ENCODE results near the gene MYH9. TPM values are rescaled to one million over a fixed set of nuclear protein-coding genes. Genes with fewer than 3 reads are reported as not detected.
"Not testable (repeated sequence)": the region's sequence is repeated elsewhere in the genome, so short reads cannot be mapped to it uniquely, and the experiment has no call there.

Gene MYH9
- total RNA-seq, 1 donor from 2014 or later: 633 TPM

DNA sequence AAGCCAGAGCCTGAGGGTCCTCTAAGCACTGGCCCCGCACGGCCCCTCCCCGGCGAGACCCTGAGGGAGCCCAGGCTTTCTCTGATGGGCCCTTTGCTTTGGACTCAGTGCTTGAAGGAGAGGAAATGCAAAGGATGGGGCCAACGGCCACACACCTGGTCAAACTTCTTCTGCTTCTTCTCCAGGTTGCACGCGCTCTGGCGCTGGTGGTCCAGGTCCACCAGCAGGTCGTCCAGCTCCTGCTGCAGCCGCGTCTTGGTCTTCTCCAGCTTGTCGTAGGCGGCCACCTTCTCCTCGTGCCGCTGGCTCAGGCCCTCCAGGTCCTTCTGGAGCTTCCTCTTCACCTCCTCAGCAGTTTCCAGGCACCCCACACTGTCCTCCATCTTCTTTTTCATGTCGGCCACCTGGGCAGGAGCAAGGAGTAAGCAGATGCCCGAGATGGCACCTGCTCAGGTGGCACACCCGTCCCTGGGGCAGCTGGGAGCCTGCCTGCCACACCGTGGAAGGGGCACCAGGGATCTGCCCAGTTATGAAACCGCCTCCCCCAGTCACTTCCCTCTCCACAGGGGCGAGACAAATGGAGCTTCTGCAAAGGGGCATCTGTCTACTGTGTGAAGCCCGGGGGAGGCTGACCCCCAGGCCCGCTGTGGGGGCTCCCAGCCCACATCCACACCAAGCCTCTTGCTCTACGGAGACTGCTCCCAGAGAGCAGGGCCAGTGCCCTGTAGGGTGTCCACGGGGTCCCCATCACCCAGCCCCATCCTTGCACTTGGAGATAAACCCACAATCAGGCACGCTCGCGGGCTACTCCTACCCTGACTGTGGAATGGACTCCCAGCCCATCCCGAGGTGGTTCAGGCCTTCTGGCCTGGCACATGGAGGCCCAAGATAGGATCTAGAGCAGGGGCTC is 95.7 kb downstream of the MYH9 start:
- H3K27ac Mint-ChIP-seq: peak overlapping the region; percentile 13
- intact Hi-C loops (cut with micrococcal nuclease): no loop called here

DNA sequence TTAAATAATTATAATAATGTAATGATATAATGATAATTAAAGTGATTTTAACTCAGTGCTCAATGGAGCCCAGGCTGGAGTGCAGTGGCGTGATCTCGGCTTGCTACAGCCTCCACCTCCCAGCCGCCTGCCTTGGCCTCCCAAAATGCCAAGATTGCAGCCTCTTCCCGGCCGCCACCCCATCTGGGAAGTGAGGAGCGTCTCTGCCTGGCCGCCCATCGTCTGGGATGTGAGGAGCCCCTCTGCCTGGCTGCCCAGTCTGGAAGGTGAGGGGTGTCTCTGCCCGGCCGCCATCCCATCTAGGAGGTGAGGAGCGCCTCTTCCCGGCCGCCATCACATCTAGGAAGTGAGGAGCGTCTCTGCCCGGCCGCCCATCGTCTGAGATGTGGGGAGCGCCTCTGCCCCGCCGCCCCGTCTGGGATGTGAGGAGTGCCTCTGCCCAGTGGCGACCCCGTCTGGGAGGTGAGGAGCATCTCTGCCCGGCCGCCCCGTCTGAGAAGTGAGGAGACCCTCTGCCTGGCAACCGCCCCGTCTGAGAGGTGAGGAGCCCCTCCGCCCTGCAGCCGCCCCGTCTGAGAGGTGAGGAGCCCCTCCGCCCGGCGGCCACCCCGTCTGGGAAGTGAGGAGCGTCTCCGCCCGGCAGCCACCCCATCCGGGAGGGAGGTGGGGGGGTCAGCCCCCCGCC is 97.2 kb downstream of the MYH9 start:
- H3K27me3 Mint-ChIP-seq: not testable (repeated sequence)
- H3K36me3 Mint-ChIP-seq (ENCODE audit: low read depth): peaks cover 82% of the 10 kb centered on the region

More for the DNA sequence above, 95.7 kb downstream of the MYH9 start:
- no peaks in the 10 kb centered on the region for H3K27me3 Mint-ChIP-seq
- no peaks in the 10 kb centered on the region for H3K9me3 Mint-ChIP-seq
- no peak for DNase-seq
- H3K4me1 Mint-ChIP-seq: peaks cover 24% of the 10 kb centered on the region
- peaks cover 82% of the 10 kb centered on the region for H3K36me3 Mint-ChIP-seq (ENCODE audit: low read depth)
- H3K4me3 Mint-ChIP-seq: peak overlapping the region; percentile 26

DNA sequence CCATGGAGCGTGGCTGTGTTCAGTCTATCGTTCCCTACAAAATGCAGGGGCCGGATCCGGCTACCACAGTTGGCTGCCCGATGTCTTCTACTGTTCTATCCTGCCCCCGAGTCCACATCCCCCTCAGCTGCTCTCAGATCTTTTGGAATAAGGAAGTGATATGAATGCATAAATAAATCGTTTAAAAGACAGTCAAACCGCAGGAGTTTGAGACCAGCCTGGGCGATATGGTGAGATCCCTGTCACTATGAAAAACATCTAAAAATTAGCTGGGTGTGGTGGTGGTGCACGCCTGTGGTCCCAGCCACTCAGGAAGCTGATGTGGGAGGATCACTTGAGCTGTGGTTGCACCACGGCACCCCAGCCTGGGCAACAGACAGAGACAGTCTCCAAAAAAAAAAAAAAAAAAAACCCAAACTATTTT is 97.8 kb downstream of the MYH9 start:
- intact Hi-C loops (cut with micrococcal nuclease); H3K27me3 Mint-ChIP-seq; H3K9me3 Mint-ChIP-seq: not testable (repeated sequence)
- DNase-seq: peak; percentile 87
- H3K27ac Mint-ChIP-seq: peak overlapping the region; percentile 63
- H3K36me3 Mint-ChIP-seq (ENCODE audit: low read depth): peaks cover 80% of the 10 kb centered on the region
- peaks cover 25% of the 10 kb centered on the region for H3K4me1 Mint-ChIP-seq
- H3K4me3 Mint-ChIP-seq: peak overlapping the region; percentile 48

More for the DNA sequence above, 97.2 kb downstream of the MYH9 start:
- H3K9me3 Mint-ChIP-seq; H3K4me3 Mint-ChIP-seq; DNase-seq; H3K27ac Mint-ChIP-seq; intact Hi-C loops (cut with micrococcal nuclease): not testable (repeated sequence)
- H3K4me1 Mint-ChIP-seq: peaks cover 26% of the 10 kb centered on the region

DNA sequence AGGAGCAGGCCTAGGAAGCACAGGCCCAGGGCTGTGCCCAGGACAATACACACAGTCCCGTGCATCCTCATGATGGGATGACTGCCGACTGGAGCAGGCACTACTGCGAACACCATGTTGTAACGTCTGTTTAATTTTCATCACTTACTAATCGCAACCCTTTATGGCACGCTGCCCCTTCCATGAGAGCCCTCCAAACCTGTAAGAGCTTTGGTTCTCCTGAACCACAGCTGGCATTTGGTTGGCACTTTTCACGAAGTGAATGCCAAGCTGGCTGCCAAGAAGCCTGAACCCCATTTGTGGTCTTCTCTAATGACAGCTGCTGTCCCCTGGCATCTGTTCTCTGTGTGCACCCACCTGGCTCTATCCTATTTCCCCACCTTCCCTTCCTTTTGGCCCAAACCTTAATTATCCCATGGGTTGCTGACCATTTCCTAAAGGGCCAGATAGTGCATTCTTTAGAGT is 98.3 kb downstream of the MYH9 start:
- no peak for DNase-seq
- intact Hi-C loops (cut with micrococcal nuclease): no loop called here
- H3K4me1 Mint-ChIP-seq: peaks cover 25% of the 10 kb centered on the region
- peak overlapping the region; percentile 63 for H3K27ac Mint-ChIP-seq
- H3K27me3 Mint-ChIP-seq: no peaks in the 10 kb centered on the region
- peaks cover 80% of the 10 kb centered on the region for H3K36me3 Mint-ChIP-seq (ENCODE audit: low read depth)
- peak overlapping the region; percentile 48 for H3K4me3 Mint-ChIP-seq
- no peaks in the 10 kb centered on the region for H3K9me3 Mint-ChIP-seq

DNA sequence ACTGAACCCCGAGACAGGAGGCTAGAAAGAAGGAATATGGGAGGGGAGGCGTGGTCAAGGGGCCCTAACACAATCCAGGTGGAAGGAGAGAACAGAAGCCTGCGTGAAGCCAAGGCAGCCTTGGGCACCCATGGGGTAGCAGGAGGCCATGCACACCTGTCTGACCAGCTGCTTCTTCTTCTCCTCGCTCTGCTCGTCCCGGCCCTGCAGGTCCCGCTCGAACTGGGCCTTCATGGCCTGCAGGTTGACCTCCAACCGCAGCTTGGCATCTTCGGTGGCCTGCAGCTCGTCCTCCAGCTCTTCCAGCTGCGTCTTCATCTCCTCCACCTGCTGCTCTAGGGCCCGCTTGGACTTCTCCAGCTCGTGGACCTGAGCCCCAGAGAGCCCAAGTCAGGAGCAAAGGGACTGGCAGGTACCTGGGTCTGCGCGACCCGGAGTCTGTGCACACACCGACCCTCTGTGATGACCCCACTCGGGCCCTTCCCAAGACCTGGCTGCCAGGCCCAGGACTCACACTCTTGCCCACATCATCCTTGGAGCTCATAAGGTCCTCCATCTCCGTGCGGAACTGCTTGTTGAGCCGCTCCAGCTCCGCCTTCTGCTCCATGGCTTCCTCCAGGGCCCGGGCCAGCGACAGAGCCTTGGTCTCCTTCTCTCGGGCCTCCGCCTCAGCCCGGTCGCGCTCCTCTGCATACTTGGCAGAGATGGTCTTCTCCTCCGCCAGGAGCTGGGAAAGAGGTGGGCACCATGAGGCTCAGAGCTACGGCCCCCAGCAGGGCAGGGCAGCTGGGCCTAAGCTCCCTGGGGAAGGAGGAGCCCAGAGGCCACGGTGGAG is 99.0 kb downstream of the MYH9 start:
- H3K9me3 Mint-ChIP-seq: no peaks in the 10 kb centered on the region
- no peaks in the 10 kb centered on the region for H3K27me3 Mint-ChIP-seq
- no peak overlapping the region for H3K27ac Mint-ChIP-seq
- H3K36me3 Mint-ChIP-seq (ENCODE audit: low read depth): peaks cover 77% of the 10 kb centered on the region
- no peak for DNase-seq
- intact Hi-C loops (cut with micrococcal nuclease): no loop called here
- H3K4me1 Mint-ChIP-seq: peaks cover 25% of the 10 kb centered on the region
- no peak overlapping the region for H3K4me3 Mint-ChIP-seq

DNA sequence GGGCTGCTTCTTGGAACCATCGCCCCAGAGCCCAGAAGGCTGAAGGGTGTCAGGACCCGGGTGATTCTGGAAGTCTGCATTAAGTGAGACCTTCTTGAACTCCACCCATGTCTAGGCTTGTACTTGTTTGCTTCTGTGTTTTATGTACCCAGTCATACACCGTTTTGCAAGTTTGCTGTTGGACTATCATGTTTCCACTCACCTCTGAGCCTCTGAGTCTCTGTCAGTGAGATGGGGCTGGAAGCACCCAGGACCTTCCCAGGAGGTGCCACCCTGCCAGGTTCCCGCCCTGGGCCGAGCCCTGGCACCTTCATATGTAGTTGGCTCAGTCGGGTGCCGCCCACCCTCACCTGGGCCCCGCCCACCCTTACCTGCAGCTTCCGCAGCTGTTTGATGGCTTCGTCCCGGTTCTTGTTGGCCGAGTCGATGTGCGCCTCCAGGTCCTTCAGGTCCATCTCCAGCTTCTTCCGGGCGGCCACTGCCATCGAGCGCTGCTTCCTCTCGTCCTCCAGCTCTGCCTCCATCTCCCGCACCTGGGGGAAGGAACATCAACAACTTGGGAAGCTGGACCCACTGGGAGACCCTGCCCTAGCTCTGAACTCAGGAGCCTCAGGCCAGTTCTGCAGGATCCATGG is 99.8 kb downstream of the MYH9 start:
- Mint-ChIP-seq H3K4me1 (peaks cover 25% of the 10 kb centered on the region), H3K27me3 (no peaks in the 10 kb centered on the region), H3K36me3 (ENCODE audit: low read depth) (peaks cover 75% of the 10 kb centered on the region), H3K27ac (no peak overlapping the region), H3K9me3 (no peaks in the 10 kb centered on the region), H3K4me3 (no peak overlapping the region)
- intact Hi-C loops (cut with micrococcal nuclease): no loop called here
- DNase-seq: no peak

DNA sequence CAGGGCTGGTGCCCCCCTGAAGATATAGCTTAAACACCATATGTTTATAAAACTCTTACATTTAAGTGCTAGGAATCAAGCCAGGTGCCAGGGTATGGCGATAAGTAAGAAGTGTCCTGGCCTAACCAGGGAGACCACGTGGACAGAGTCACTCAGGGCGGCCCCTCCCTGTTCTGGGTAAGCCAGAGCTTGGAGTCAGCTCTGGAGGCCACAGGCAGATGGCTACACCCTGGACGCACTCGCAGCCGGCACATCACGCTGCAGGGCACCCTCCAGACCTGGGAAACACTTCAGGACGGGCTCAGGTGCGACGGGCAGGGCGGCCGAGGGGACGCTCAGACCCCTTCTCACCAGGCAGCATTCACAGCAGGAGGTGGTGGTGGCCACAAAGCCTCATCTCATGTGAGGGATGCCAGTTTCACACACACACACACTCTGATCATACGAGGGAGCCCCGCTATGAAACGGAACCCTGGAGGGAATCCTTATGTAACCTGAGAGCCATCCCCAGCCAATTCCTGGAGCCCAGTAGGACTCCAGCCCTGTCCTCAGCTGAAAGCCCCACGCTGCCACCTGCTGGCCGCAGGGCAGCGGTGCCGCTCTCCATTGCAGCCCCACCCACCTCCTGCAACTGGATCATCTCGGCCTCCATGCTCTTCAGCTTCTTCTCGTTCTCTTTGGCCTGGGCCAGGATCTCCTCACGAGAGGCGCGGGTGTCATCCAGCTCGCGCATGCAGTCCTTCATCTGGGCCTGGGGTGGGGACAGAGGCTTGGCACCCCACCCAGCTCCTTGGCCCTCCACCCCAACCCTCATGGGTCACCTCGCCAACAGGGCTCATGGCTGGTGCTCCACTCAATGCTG is 101.4 kb downstream of the MYH9 start:
- Mint-ChIP-seq H3K4me3 (no peak overlapping the region), H3K27ac (peak overlapping the region; percentile 34), H3K9me3 (no peaks in the 10 kb centered on the region), H3K36me3 (ENCODE audit: low read depth) (peaks cover 74% of the 10 kb centered on the region), H3K4me1 (peaks cover 16% of the 10 kb centered on the region), H3K27me3 (no peaks in the 10 kb centered on the region)
- intact Hi-C loops (cut with micrococcal nuclease): no loop called here
- DNase-seq: peak; percentile 91

DNA sequence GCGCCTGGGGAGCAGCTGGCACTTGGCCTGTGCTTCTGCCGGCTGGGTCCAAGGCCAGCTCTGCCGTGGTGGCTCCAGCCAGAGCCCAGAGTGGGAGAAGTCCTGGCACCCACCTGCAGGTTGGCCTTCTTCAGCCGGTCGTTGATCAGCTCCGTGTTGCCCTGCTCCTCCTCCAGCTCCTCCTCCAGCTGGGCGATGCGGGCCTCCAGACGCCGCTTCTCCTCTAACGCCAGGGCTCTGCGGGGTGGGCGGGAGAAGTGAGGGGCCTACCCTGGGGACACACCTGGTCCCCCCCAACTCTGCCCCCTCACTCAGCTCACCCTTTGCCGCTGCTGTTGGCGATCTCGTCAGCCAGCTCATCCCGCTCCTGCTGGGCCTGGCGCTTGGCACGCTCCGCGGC is 102.2 kb downstream of the MYH9 start:
- intact Hi-C loops (cut with micrococcal nuclease): no loop called here
- Mint-ChIP-seq H3K27me3 (no peaks in the 10 kb centered on the region), H3K4me1 (peaks cover 16% of the 10 kb centered on the region), H3K27ac (no peak overlapping the region), H3K4me3 (no peak overlapping the region), H3K9me3 (no peaks in the 10 kb centered on the region), H3K36me3 (ENCODE audit: low read depth) (peaks cover 75% of the 10 kb centered on the region)
- no peak for DNase-seq

DNA sequence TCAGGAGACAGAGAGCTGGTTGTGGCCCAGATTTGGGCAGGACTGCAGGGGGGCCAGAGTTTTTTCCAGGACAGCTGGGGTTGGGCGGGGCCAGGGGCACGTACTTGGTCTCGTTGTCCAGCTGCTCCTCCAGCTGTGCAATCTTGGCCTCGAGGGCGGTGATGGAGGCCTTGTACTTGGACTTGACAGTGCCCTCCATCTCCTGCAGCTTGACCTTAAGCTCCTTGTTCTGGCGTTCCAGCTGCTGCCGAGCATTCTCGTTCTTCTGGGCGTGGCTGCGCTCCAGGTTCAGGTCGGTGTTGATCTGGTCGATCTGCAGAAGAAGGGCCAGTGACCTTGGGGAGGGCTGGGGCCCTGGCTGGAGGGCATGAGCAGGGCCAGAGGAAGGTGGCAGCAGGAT is 102.8 kb downstream of the MYH9 start:
- intact Hi-C loops (cut with micrococcal nuclease): no loop called here
- H3K4me1 Mint-ChIP-seq: peaks cover 16% of the 10 kb centered on the region
- no peaks in the 10 kb centered on the region for H3K27me3 Mint-ChIP-seq
- H3K36me3 Mint-ChIP-seq (ENCODE audit: low read depth): peaks cover 76% of the 10 kb centered on the region
- no peak overlapping the region for H3K27ac Mint-ChIP-seq
- no peak for DNase-seq
- no peaks in the 10 kb centered on the region for H3K9me3 Mint-ChIP-seq
- H3K4me3 Mint-ChIP-seq: no peak overlapping the region

DNA sequence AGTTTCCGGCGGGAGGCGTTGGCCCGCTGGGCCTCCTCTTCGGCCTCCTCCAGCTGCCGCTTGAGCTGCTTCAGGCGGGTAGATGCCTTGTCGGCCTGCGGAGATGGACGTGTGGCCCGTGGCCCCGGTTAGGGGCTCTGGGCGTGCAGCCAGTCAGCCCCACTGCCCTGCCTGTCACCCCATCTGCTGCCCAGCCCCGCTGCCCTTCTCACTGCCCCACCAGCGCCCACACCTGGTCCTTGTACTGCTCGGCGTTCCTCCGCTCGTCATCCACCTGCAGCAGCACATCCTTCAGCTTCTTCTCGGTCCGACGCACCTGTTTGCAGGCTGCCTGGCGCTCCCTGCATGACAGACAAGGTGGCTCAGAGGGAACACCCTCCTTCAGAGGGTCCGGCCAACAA is 103.6 kb downstream of the MYH9 start:
- DNase-seq: no peak
- H3K4me3 Mint-ChIP-seq: no peak overlapping the region
- H3K27ac Mint-ChIP-seq: no peak overlapping the region
- H3K27me3 Mint-ChIP-seq: no peaks in the 10 kb centered on the region
- intact Hi-C loops (cut with micrococcal nuclease): no loop called here
- no peaks in the 10 kb centered on the region for H3K9me3 Mint-ChIP-seq
- H3K4me1 Mint-ChIP-seq: peaks cover 10% of the 10 kb centered on the region
- peaks cover 73% of the 10 kb centered on the region for H3K36me3 Mint-ChIP-seq (ENCODE audit: low read depth)

DNA sequence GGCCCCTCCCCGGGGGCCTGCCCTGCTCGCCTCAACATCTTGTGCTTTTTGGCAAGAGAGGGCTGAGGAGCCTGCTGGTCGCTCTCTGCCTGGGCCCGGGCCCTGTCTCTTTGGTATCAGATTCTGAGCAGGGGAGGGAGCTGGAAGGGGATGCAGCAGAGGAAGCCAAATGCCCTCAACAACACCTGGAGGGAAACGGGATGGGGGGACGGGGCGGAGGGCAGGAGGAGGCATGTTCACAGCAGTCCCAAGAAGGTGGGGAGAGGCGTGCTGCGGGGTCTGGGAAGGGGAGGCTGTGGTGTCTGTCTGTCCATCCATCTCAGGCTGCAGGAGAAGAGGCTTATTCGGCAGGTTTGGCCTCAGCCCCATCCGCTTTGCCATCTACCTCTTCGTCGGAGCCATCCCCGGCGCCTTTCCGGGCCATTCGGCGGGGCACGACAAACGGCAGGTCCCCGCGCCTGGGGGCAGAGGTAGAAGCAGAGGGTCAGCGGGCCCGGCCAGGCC is 105.4 kb downstream of the MYH9 start:
- Mint-ChIP-seq H3K4me3 (no peak overlapping the region), H3K27ac (no peak overlapping the region), H3K27me3 (no peaks in the 10 kb centered on the region), H3K36me3 (ENCODE audit: low read depth) (peaks cover 61% of the 10 kb centered on the region), H3K9me3 (no peaks in the 10 kb centered on the region), H3K4me1 (peaks cover 11% of the 10 kb centered on the region)
- intact Hi-C loops (cut with micrococcal nuclease): no loop called here
- no peak for DNase-seq

DNA sequence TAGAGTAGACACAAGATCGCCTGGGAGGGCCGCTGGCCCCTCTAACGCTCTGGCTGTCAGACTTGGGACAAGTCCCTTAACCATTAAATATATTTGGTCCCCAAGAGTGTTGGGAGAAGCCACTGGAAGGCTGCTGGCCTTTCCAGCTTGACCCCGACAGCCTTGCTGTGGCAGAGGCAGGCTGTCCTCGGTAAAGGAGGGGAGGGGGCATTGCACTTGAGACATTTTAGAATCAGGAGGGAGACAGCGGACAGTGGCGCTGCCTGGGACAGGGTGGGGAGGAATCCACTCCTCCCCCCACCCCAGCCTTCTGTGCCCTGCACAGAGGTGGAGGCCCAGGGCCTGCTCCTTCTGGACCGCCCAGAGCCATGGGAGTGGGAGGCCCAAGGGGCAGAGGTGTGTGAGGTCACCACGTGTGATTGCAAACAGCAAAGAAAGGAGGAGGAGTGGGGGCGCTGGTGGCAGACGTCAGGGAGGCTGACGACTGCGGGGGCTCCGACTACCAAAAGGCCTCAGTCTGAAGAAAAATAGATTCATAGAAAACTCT is 105.9 kb downstream of the MYH9 start:
- H3K9me3 Mint-ChIP-seq: no peaks in the 10 kb centered on the region
- H3K4me3 Mint-ChIP-seq: no peak overlapping the region
- peaks cover 57% of the 10 kb centered on the region for H3K36me3 Mint-ChIP-seq (ENCODE audit: low read depth)
- intact Hi-C loops (cut with micrococcal nuclease): no loop called here
- H3K27me3 Mint-ChIP-seq: no peaks in the 10 kb centered on the region
- no peak overlapping the region for H3K27ac Mint-ChIP-seq
- H3K4me1 Mint-ChIP-seq: peaks cover 10% of the 10 kb centered on the region
- no peak for DNase-seq

Measured in activated CD4-positive, alpha-beta T cell treated with anti-CD3 and anti-CD28 coated beads, Interleukin-2, amount 10 ng/mL, durations not matched to agents 24 days and 14 days (primary cell).